Osteoblast (primary cell): Measurements from ENCODE around the gene LRRK1. TPM values are rescaled to one million over a fixed set of nuclear protein-coding genes. Genes with fewer than 3 reads are reported as not detected.

Experiments used
- DNase-seq: peaks from one replicate; pipeline ENCODE4 v3.0.0; 2011; ENCODE audit warnings: low spot score, mixed read lengths; ENCODE audit not compliant: insufficient read length; ENCODE audit errors: missing footprints
- H2AFZ ChIP-seq: 2 replicates; pipeline ENCODE4 v1.6.0; 2011; ENCODE audit warnings: mild to moderate bottlenecking, low read length
- H3K27ac ChIP-seq: 2 replicates; pipeline ENCODE4 v1.5.1; 2011; ENCODE audit warnings: mild to moderate bottlenecking, low read depth, low read length, moderate library complexity
- H3K27me3 ChIP-seq: 2 replicates; pipeline ENCODE4 v1.6.0; 2012; ENCODE audit warnings: mild to moderate bottlenecking, control low read depth, inconsistent platforms, low read length, moderate library complexity; ENCODE audit not compliant: insufficient read depth
- H3K36me3 ChIP-seq: 2 replicates; pipeline ENCODE4 v1.5.1; 2011; ENCODE audit warnings: mild to moderate bottlenecking, low read length, control low read depth, moderate library complexity; ENCODE audit not compliant: insufficient read depth
- H3K4me1 ChIP-seq: 2 replicates; pipeline ENCODE4 v1.5.1; 2011; ENCODE audit warnings: mild to moderate bottlenecking, low read length, control low read depth, moderate library complexity; ENCODE audit not compliant: insufficient read depth
- H3K4me2 ChIP-seq: 2 replicates; pipeline ENCODE4 v1.6.0; 2011; ENCODE audit warnings: mild to moderate bottlenecking, low read length; ENCODE audit not compliant: insufficient read depth
- H3K4me3 ChIP-seq: fragments of 200-600 bp; sonication (generic); 3 replicates; pipeline ENCODE4 v1.5.1; 2012; ENCODE audit warnings: mild to moderate bottlenecking, low read length, inconsistent platforms; ENCODE audit not compliant: insufficient read depth
- H3K79me2 ChIP-seq: 2 replicates; pipeline ENCODE4 v1.6.0; 2012; ENCODE audit warnings: mild to moderate bottlenecking, low read length, control low read depth, inconsistent platforms; ENCODE audit not compliant: insufficient read depth
- H3K9me3 ChIP-seq: 2 replicates; pipeline ENCODE4 v1.5.1; 2011; ENCODE audit warnings: low read depth, low read length, control low read depth
- H4K20me1 ChIP-seq: 2 replicates; pipeline ENCODE4 v1.6.0; 2012; ENCODE audit warnings: mild to moderate bottlenecking, low read length, control low read depth; ENCODE audit not compliant: insufficient read depth
- total RNA-seq: library from RNA; depleted of rRNA; stranded (reverse); fragments of >200 nt; gene quantifications from 2 replicates; pipeline ENCODE4 v1.2.3, GENCODE V29; 2012
- TF ChIP-seq, protein P1 (sequence below): IDR thresholded peaks from 2 replicates; pipeline ENCODE4 v1.5.1; 2011; ENCODE audit warnings: mild to moderate bottlenecking, low read depth, low read length, moderate library complexity; ENCODE audit errors: extremely low read depth

LRRK1 gene
- total RNA-seq, 1 donor = 15.2 TPM

- Histone ChIP-seq H3K27ac (no peak overlapping the region), H3K4me2 (no peak overlapping the region), H3K79me2 (peaks cover 6% of the 10 kb centered on the region), H4K20me1 (no peaks in the 10 kb centered on the region), H3K36me3 (no peaks in the 10 kb centered on the region), H3K9me3 (no peaks in the 10 kb centered on the region), H2AFZ (no peak overlapping the region), H3K4me3 (no peak overlapping the region), H3K4me1 (peaks cover 37% of the 10 kb centered on the region), H3K27me3 (no peaks in the 10 kb centered on the region)
- TF ChIP-seq, protein P1, sequence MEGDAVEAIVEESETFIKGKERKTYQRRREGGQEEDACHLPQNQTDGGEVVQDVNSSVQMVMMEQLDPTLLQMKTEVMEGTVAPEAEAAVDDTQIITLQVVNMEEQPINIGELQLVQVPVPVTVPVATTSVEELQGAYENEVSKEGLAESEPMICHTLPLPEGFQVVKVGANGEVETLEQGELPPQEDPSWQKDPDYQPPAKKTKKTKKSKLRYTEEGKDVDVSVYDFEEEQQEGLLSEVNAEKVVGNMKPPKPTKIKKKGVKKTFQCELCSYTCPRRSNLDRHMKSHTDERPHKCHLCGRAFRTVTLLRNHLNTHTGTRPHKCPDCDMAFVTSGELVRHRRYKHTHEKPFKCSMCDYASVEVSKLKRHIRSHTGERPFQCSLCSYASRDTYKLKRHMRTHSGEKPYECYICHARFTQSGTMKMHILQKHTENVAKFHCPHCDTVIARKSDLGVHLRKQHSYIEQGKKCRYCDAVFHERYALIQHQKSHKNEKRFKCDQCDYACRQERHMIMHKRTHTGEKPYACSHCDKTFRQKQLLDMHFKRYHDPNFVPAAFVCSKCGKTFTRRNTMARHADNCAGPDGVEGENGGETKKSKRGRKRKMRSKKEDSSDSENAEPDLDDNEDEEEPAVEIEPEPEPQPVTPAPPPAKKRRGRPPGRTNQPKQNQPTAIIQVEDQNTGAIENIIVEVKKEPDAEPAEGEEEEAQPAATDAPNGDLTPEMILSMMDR = no peak
- DNase-seq = no peak
Observed at GRCh38 chr15:101118615-101119014, 199.5 kb downstream of the LRRK1 start.

DNA sequence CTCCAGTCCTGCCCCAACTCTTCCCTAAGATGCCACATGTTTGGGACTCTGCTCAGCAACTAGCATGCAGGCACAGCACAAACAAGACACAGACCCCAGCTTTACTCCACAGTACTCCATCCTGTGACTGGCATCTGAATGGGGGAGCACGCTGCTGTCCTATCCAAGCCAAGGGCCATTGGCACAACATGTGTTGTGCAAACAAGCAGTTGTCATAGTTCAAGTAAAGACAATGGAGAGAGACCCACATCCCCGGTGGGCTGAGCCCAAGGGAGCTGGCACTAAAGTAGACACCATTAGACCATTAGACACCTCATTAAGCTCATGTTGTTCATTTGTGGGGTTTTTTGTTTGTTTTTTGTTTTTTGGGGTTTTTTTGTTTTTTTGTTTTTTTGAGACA, 200.0 kb downstream of the LRRK1 start:
- Histone ChIP-seq H2AFZ (no peak overlapping the region), H3K4me1 (peaks cover 40% of the 10 kb centered on the region), H3K36me3 (no peaks in the 10 kb centered on the region), H3K4me2 (no peak overlapping the region), H3K9me3 (no peaks in the 10 kb centered on the region), H4K20me1 (no peaks in the 10 kb centered on the region), H3K4me3 (no peak overlapping the region), H3K79me2 (peaks cover 6% of the 10 kb centered on the region), H3K27ac (no peak overlapping the region), H3K27me3 (no peaks in the 10 kb centered on the region)
- DNase-seq = peak; percentile 21
- TF ChIP-seq, protein P1 = no peak

Other genes with a start within 250 kb of the LRRK1 start
- 54.6 and 61.6 TPM in 2 replicates for gene ALDH1A3, start 39.5 kb upstream of the LRRK1 start, total RNA-seq